ENCODE results near the gene MAML3. TPM values are rescaled to one million over a fixed set of nuclear protein-coding genes. Genes with fewer than 3 reads are reported as not detected.
A peak's percentile ranks its signal among the peaks of the same experiment; 100 is the strongest.

Gene MAML3
- total and polyA plus RNA-seq, 2 of the 13 experiments (the other 11 are each of a cell fraction or from before 2014, with no cell fraction given): 0.05 to 0.13 TPM

DNA sequence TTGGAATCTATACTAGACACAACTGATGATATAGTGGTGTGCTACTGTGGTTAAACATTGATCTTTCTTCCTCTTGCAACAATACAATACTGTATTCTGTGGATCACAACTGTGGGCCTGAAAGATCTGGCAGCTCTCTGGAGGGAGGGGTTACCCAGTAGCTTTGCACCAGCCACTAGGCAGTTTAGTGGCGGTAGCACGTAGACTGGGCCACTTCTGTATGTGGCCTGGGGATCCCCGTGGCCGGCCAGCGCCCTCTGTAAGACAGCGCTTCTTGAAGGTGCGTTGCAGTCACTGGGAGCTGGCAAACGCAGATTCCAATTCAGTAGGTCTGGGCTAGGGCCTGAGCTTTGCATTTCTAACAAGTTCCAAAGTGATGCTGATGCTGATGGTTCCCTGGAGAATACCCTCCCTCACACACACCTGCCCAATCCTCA is 319.7 kb downstream of the MAML3 start (continued):
- TF ChIP-seq, protein P1, sequence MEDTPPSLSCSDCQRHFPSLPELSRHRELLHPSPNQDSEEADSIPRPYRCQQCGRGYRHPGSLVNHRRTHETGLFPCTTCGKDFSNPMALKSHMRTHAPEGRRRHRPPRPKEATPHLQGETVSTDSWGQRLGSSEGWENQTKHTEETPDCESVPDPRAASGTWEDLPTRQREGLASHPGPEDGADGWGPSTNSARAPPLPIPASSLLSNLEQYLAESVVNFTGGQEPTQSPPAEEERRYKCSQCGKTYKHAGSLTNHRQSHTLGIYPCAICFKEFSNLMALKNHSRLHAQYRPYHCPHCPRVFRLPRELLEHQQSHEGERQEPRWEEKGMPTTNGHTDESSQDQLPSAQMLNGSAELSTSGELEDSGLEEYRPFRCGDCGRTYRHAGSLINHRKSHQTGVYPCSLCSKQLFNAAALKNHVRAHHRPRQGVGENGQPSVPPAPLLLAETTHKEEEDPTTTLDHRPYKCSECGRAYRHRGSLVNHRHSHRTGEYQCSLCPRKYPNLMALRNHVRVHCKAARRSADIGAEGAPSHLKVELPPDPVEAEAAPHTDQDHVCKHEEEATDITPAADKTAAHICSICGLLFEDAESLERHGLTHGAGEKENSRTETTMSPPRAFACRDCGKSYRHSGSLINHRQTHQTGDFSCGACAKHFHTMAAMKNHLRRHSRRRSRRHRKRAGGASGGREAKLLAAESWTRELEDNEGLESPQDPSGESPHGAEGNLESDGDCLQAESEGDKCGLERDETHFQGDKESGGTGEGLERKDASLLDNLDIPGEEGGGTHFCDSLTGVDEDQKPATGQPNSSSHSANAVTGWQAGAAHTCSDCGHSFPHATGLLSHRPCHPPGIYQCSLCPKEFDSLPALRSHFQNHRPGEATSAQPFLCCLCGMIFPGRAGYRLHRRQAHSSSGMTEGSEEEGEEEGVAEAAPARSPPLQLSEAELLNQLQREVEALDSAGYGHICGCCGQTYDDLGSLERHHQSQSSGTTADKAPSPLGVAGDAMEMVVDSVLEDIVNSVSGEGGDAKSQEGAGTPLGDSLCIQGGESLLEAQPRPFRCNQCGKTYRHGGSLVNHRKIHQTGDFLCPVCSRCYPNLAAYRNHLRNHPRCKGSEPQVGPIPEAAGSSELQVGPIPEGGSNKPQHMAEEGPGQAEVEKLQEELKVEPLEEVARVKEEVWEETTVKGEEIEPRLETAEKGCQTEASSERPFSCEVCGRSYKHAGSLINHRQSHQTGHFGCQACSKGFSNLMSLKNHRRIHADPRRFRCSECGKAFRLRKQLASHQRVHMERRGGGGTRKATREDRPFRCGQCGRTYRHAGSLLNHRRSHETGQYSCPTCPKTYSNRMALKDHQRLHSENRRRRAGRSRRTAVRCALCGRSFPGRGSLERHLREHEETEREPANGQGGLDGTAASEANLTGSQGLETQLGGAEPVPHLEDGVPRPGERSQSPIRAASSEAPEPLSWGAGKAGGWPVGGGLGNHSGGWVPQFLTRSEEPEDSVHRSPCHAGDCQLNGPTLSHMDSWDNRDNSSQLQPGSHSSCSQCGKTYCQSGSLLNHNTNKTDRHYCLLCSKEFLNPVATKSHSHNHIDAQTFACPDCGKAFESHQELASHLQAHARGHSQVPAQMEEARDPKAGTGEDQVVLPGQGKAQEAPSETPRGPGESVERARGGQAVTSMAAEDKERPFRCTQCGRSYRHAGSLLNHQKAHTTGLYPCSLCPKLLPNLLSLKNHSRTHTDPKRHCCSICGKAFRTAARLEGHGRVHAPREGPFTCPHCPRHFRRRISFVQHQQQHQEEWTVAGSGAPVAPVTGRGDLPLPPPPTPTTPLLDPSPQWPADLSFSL (CRISPR knock-in tag; IDR thresholded peaks at IDR 0.05): peak; percentile 93
- TF ChIP-seq ZNF331 (CRISPR knock-in tag; IDR thresholded peaks at IDR 0.05) (peak; percentile 48; the same call in 1 of the 2 replicates), MYC (CRISPR knock-in tag; IDR thresholded peaks at IDR 0.05; ENCODE audit: borderline replicate concordance) (no peak), SRSF1 (optimal IDR thresholded peaks at IDR 0.05; ENCODE audit: low read depth, low read length) (no peak), GATAD1 (CRISPR knock-in tag; IDR thresholded peaks at IDR 0.05) (no peak), DNMT3B (CRISPR knock-in tag; conservative IDR thresholded peaks at IDR 0.05) (no peak), FOSL2 (CRISPR knock-in tag; IDR thresholded peaks at IDR 0.05) (peak; percentile 17; the same call in 1 of the 2 replicates), ZNF567 (CRISPR knock-in tag; IDR thresholded peaks at IDR 0.05; ENCODE audit: borderline replicate concordance) (no peak), XRCC5 (optimal IDR thresholded peaks at IDR 0.05; ENCODE audit: low read length) (peak; percentile 25), PHF5A (CRISPR knock-in tag; IDR thresholded peaks at IDR 0.05; ENCODE audit: low read depth, unreplicated experiment) (no peak), GATAD2A (CRISPR knock-in tag; IDR thresholded peaks at IDR 0.05) (peak; percentile 73), ZNF556 (CRISPR knock-in tag; IDR thresholded peaks at IDR 0.05; ENCODE audit: borderline replicate concordance) (0 out of 2 replicates have a peak, but pooled peaks have one; percentile 18), ZNF768 (CRISPR knock-in tag; IDR thresholded peaks at IDR 0.05) (peak; percentile 29; the same call in 1 of the 2 replicates), HDAC2 (CRISPR knock-in tag; IDR thresholded peaks at IDR 0.05) (peak; percentile 68), STAG1 (CRISPR knock-in tag; IDR thresholded peaks at IDR 0.05) (peak; percentile 23; the same call in 1 of the 2 replicates)
- TF ChIP-seq, protein P2, sequence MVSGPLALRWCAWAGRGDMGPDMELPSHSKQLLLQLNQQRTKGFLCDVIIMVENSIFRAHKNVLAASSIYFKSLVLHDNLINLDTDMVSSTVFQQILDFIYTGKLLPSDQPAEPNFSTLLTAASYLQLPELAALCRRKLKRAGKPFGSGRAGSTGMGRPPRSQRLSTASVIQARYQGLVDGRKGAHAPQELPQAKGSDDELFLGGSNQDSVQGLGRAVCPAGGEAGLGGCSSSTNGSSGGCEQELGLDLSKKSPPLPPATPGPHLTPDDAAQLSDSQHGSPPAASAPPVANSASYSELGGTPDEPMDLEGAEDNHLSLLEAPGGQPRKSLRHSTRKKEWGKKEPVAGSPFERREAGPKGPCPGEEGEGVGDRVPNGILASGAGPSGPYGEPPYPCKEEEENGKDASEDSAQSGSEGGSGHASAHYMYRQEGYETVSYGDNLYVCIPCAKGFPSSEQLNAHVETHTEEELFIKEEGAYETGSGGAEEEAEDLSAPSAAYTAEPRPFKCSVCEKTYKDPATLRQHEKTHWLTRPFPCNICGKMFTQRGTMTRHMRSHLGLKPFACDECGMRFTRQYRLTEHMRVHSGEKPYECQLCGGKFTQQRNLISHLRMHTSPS (CRISPR knock-in tag; IDR thresholded peaks at IDR 0.05; ENCODE audit: low read depth): 0 out of 2 replicates have a peak, but pooled peaks have one; percentile 16
- TF ChIP-seq, protein P3, sequence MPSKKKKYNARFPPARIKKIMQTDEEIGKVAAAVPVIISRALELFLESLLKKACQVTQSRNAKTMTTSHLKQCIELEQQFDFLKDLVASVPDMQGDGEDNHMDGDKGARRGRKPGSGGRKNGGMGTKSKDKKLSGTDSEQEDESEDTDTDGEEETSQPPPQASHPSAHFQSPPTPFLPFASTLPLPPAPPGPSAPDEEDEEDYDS (CRISPR knock-in tag; IDR thresholded peaks at IDR 0.05): peak; percentile 76
- TF ChIP-seq, protein P4, sequence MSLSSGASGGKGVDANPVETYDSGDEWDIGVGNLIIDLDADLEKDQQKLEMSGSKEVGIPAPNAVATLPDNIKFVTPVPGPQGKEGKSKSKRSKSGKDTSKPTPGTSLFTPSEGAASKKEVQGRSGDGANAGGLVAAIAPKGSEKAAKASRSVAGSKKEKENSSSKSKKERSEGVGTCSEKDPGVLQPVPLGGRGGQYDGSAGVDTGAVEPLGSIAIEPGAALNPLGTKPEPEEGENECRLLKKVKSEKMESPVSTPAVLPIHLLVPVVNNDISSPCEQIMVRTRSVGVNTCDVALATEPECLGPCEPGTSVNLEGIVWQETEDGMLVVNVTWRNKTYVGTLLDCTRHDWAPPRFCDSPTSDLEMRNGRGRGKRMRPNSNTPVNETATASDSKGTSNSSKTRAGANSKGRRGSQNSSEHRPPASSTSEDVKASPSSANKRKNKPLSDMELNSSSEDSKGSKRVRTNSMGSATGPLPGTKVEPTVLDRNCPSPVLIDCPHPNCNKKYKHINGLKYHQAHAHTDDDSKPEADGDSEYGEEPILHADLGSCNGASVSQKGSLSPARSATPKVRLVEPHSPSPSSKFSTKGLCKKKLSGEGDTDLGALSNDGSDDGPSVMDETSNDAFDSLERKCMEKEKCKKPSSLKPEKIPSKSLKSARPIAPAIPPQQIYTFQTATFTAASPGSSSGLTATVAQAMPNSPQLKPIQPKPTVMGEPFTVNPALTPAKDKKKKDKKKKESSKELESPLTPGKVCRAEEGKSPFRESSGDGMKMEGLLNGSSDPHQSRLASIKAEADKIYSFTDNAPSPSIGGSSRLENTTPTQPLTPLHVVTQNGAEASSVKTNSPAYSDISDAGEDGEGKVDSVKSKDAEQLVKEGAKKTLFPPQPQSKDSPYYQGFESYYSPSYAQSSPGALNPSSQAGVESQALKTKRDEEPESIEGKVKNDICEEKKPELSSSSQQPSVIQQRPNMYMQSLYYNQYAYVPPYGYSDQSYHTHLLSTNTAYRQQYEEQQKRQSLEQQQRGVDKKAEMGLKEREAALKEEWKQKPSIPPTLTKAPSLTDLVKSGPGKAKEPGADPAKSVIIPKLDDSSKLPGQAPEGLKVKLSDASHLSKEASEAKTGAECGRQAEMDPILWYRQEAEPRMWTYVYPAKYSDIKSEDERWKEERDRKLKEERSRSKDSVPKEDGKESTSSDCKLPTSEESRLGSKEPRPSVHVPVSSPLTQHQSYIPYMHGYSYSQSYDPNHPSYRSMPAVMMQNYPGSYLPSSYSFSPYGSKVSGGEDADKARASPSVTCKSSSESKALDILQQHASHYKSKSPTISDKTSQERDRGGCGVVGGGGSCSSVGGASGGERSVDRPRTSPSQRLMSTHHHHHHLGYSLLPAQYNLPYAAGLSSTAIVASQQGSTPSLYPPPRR (CRISPR knock-in tag; IDR thresholded peaks at IDR 0.05; ENCODE audit: borderline replicate concordance): peak; percentile 35; the same call in 1 of the 2 replicates

All from HepG2 (cell line).